ENCODE data around the gene ACTA1.
A peak's percentile ranks its signal among the peaks of the same experiment; 100 is the strongest.
"Not testable (repeated sequence)": the region's sequence is repeated elsewhere in the genome, so short reads cannot be mapped to it uniquely, and the experiment has no call there.

ACTA1 gene

DNA sequence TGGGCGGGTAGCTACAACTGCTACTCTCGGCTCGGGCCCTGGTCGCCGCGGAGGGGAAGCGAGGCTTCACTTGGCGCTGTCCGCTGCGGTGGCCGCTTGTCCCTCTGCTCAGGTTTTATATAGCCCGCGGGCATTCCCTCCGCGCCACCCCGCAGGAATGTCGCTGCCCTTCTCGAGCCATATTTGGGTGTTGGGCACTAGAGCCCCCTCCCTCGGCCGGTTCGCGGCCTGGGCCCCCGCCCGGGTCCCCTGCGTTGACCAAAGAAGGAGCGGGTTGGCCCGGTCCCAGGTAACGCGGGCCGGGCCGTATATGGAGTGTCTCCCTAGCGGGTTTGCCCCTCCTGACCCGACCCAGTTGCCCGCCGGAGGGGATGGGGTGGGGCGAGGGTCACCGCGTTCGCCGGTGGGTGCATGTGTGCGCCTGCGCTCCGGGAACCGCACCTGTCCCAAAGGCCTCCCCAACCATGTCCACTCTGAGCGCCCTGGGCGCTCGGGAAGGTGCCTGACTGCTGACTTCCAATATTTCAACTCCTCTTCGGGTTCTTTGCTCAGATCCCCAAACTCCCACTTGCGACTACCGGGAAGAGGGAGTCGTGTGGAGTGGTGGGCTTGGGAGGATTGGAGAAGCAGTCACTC, at the start of gene ACTA1:
Gene ACTA1, minus strand, starts transcription at position 90 of the 636 bp plus-strand sequence. CDS start 979 bp downstream, outside the sequence.
- peak; percentile 93 for DNase-seq (ENCODE audit: low read depth, low spot score)

DNA sequence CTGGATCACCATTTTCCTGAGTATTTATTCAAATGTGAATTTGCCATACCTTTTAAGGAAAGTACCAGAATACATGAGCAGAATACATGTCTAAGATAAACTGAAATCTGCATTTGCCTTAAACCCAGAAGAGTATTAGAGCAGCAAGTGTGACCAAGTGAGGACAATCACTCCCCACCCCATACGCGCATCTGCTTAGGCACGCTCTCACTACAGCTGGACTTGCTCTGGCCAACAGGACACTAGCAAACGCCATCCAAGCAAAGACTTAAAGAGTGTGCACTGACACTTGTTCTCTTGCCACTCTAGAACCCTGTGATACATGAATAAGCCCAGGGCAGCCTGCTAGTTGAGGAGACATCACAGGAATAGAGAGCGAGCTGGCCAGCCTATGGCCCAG, 48.6 kb upstream of the ACTA1 start:
- no peak for DNase-seq (ENCODE audit: low read depth, low spot score)

DNA sequence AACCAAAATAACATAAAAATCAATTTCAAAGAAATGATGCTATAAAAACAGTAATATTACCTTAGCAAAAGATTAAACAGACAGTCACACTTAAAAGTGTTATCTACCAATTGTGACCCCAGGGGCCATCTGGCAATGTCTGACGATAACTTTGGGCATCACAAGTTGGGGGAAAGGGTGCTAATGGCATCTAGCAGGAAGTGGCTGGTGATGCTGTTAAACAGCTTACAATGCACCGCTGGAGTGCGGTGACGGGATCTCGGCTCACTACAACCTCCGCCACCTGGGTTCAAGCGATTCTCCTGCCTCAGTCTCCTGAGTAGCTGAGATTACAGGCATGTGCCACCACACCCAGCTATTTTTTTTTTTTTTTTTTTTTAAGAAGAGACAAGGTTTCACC, 46.6 kb upstream of the ACTA1 start:
- no peak for DNase-seq (ENCODE audit: low read depth, low spot score)

DNA sequence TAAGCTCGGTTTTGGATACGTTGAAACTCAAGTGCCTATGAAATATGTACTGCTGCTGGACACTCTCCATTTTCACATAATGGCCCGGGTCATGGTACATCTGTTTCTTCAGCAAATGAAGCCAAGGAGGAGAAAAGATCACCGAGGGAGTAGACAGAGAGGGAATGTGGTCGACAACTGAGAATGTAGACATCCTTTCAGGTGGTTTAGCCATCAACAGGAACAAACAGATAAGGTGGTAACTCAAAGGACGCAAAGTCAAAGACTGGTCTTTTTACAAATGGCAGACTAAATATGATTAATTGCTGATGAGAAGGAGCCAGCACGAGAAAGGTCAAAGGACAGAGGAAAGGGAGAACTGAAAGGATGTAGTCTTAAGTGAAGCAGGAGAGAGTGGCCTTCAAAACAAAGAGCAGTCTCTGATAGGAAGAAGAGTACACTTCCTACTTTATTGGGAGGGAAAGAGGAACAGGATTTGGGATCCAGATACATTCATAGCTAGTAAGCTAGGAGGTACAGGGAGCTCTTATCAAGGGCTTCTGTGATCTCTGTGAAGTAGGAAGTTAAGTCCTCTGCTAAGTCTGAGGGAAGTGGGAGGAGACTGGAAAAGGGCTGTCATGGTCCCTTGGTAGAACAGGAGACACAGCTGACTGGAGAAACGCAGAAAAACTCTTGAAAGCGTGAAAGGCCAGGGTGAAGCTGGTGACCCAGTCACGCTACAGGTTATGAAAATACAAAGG, 45.9 kb upstream of the ACTA1 start:
- DNase-seq (ENCODE audit: low read depth, low spot score), result no peak

DNA sequence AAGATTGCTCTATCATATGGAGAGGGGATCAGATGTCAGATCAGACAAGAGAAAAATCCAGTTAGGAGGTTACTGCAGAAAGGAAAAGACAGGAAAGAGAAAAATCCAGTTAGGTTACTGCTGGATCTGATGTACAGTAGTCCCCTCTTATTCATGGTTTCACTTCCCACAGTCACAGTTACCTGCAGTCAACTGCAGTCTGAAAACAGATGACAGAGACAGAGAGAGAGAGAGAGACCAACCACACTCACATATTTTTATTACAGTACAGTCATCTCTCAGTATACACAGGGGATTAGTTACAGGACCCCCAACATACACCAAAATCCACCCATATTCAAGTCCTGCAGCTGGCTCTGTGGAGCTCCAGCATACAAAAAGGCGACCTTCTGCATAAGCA, 45.0 kb upstream of the ACTA1 start:
- DNase-seq (ENCODE audit: low read depth, low spot score), result no peak

DNA sequence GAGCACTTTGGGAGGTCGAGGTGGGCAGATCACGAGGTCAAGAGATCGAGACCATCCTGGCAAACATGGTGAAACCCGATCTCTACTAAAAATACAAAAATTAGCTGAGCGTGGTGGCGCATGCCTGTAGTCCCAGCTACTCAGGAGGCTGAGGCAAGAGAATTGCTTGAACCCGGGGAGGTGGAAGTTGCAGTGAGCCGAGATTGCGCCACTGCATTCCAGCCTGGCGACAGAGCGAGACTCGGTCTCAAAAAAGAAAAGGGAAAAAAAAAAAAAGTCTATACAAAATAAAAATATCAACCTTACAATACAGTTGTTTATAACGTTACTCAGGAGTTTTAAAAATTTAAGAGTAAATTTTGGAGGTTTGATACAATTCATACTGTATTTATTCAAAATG, 42.0 kb upstream of the ACTA1 start:
- DNase-seq (ENCODE audit: low read depth, low spot score), result not testable (repeated sequence)

DNA sequence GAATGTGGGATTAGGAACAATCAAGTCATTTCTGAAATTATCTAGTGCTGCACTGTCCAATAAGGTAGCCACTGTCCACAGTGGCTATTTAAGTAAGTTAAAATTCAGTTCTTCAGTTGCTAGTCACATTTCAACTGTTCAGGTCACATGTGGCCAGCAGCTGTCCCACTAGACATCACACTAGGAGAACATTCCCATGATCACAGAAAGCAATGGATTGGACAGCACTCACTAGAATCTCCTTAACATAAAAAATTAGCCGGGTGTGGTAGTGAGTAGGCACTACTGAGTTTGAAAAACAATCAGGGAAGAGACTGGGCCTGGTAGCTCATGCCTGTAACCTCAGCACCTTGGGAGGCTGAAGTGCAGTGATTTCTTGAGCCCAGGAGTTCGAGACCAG, 40.6 kb upstream of the ACTA1 start:
- DNase-seq (ENCODE audit: low read depth, low spot score), result no peak

DNA sequence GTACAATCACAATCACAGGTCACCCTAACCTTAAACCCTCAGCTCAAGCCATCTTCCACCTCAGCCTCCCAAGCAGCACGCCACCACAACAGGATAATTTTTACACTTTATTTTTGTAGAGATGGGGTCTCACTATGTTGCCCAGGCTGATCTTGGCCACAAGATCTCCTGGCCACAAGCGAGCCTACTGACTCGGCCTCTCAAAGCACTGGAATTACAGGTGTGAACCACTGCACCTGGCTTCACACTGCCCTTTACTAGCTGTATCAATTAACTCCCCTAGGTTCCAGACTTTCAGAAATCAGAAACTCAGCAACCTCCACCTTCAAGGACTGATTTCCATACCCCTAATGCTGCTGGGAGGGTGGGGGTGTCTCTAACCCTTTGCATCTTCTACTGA, 37.3 kb upstream of the ACTA1 start:
- DNase-seq (ENCODE audit: low read depth, low spot score), result no peak

DNA sequence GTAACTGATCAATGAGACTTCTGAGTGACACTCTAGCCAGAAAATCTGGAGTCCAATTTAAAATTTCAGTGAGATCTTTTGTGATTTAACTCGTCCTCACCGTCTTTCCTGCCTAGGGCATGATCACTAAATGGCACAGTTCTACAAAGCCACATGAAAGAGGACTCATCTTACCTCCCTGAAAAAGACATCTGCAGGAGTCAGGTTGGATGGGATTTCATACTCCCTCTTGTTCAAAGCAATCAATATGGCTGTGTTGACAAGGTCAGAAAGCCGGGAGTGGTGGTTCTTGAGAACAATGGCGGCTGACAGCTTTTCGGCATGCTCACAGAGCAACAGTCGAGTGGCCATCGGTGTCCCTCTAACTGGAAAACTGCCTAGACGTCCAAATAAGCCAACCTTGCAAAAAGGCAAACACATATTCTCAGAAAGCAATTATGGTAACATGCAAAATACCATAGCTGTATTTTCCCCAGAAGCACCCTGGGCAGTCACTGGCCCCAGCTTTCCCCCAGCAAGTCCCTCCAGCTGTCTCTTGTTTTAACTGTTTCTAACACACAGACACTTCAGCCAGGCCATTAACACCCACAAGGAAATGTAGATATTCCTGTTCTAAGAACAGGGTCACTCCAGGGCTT, 36.6 kb upstream of the ACTA1 start:
- DNase-seq (ENCODE audit: low read depth, low spot score), result no peak

DNA sequence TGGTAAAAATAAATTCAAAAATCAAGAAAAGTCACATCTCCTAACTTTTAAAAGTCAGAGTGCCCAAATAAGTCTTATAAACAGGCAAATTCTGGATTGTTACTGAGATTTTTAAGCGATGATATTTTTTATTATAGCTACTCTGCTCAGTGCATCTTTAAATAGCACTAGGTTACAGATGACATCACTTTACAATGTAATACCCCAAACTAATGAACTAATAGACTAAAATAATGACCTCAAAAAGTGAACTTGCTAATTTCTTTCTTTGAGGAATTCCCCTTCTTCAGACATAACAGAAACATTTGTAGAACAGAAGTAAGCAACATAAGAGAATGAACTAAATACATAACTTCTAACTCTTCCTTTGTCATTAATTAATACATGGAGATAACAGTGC, 33.0 kb upstream of the ACTA1 start:
- no peak for DNase-seq (ENCODE audit: low read depth, low spot score)

DNA sequence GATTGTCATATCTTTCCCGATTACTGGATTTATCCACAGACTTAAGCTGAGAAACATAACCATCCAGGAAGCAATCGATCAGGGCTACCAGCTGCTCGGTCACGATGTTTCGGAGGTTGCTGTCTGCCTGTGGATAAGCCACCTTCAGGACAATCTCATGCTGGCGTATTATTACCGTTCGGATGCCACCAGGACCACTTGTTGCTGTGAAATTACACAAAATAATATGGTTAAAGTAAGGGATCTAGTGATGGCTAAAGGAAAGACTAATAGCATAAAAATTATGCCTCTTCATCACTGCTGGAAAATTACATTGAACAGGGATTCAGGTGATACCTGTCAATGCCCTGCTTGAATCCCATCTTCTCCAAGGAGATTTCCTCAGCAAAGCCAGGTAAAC, 30.8 kb upstream of the ACTA1 start:
- no peak for DNase-seq (ENCODE audit: low read depth, low spot score)

DNA sequence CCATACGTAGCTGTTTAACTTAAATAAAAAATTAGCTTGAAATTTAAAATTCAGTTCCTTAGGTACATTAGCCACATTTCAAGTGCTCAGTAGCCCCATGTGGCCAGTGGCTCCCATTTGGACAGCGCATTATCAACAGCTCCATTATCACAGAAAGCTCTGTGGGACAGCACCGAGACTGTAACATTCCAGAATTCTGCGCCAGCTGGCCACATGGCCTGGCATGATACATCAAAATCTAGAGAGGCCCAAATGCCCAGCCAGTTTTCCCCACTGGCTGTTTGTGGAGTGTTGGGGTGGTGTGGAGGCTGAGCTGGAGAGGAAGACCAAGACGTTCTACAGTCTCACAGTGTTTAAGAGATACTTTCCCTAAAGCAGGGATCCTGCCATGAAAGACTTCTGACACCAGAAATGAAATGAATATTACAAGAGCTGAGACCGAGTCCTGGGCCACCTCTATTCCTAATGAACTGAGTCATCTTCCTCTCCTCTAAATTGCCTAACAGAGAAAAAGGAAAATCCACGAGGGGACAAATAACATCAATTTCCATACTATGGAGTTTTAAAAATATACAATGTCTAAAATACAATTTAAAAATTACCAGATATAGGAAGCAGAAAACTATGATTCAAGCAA, 27.3 kb upstream of the ACTA1 start:
- DNase-seq (ENCODE audit: low read depth, low spot score), result no peak

DNA sequence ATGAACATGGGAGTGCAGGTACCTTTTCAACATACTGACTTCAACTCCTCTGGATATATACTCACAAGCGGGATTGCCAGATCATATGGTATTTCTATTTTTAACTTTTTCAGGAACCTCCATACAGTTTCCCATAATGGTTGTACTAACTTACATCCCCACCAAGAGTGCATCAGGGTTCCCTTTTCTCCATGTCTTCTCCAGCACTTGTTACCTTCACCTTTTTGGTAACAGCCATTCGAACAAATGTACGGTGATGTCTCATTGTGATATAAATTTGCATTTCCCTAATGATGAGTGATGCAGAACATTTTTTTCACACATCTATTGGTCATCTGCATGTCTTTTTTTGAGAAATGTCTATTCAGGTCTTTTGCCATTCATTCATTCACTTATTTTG, 25.9 kb upstream of the ACTA1 start:
- DNase-seq (ENCODE audit: low read depth, low spot score), result no peak

DNA sequence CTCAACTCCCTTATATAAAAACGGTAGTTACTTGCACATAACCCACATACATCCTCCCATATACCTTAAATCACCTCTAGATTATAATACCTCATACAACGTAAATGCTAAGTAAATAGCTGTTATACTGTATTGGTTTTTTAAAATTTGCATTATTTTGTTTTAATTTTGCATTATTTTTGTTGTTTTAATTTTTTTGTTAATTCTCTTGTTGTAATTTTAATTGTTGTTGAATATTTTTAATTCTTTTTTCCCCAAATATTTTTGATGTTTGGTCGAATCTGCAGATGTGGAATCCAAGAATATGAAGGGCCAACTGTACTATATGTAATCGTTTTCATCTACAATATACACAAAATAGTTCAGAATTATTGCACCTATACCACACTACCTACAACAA, 23.5 kb upstream of the ACTA1 start:
- no peak for DNase-seq (ENCODE audit: low read depth, low spot score)

DNA sequence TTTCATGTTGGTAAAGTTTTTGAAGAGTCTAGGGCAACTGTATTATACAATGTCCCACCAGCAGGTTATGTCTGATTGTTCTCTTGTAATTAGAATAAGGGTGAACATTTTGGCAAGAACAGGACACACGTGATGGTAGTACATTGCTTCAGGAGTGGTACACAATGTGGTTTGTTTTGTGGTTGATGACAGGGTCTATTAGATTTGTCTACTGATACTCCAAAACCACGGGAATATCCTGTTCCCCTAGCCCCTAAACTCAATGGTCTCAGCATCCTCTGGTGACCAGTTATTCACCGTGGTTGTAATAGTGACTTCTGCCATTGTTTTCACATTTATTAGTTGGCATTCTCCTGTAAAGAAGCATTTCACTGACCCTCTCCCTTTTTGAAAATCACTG, 22.1 kb upstream of the ACTA1 start:
- DNase-seq (ENCODE audit: low read depth, low spot score), result no peak

DNA sequence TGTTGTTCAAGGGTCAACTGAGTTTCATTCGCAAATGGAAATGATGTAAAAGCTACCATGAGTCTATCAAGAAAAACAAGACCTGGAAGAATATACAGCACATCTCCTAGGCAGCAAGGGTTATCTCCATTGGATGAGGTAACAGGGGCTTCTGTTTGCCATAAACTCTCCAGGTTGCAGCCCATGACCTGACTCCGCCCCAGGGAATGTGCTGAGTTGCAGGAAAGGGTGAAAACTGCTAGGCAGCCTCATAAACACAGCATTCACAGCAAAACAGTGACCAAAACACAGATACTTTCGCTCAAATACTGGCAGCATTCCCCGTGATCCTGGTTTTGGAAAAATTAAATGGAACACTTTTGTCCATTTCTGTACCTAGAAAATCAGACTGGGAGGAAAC, 20.2 kb upstream of the ACTA1 start:
- DNase-seq (ENCODE audit: low read depth, low spot score), result peak; percentile 66

DNA sequence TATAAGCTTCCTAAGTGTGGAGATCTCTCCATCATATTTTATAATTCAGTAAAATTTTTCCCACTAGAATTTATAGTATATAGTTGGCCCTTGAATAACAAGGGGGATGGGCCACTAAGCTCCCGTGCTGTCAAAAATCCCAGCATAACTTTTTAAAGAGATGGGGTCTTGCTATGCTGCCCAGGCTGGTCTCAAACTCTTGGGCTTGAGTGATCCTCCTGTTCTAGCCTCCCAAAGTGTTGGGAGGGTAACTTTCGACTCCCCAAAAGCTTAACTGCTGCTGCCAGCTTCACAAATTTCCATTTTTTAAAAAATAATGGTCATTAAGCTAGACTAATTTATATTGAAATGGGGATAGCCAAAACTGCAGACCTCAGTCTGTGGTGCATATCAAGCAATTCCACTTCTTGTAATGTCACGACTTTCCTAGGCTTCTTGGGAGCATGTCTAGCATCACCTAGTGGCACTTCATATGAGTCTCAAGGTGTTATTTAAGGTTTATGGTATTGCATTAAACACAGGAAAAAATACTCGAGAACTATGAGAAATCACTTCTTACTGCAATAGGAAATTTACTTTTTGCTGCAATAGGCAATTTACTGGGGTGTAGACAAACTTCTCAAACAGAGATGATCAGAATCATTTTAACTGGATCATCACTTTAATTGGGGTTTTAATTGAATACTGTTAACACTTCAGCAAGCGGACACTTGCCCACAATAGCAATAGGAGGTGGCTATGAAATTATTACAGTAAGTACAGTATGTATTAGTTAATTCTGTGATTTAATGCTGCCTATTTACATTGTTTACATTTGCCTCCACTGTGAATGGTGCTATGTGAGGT, 19.3 kb upstream of the ACTA1 start:
- no peak for DNase-seq (ENCODE audit: low read depth, low spot score)

DNA sequence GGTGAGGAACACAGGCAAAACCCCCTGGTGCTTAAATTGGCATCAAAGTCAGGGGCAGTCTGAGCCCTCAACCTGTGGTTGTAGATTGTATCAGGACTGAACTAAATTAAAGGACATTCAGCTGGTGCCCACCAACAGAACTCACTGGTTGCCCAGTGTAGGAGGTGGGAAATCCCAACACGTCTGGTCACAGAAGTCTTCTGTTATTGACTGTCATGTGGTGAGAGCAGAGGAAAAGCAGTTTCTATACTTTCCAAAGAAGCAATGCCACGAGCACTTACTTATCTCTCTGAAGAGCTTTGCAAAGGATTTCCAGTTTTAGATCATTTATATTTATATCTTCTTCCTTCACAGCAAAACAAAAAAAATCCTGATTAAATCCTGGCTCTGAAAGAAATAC, 15.0 kb upstream of the ACTA1 start:
- no peak for DNase-seq (ENCODE audit: low read depth, low spot score)

DNA sequence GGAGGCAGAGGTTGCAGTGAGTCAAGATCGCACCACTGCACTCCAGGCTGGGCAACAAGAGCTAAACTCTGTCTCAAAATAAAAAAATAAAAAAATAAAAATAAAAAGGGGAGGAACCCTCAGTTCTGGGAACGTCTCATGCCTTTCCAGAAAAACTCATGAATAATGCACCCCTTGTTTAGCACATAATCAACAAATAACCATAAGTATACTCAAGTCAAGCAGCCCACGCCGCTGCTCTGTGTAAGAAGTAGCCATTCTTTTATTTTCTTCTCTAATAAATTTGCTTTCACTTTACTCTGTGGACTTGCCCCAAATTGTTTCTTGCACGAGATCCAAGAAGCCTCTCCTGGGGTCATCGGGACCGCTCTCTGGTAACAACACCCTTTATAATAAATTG, 14.5 kb upstream of the ACTA1 start:
- no peak for DNase-seq (ENCODE audit: low read depth, low spot score)

DNA sequence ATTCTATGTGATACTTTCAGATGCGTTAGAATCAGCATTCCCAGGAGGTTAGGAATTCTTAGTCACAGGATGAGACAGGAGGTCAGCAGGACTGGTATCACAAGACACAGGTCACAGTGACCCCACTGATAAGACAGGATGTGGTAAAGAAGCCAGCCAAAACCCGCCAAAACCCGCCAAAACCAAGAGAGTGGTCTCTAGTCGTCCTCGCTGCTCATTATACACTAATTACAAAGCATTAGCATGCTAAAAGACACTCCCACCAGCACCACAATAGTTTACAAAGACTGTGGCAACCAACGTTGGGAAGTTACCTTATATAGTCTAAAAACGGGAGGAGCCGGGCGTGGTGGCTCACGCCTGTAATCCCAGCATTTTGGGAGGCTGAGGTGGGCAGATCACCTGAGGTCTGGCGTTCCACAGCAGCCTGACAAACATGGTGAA, 13.9 kb upstream of the ACTA1 start:
- peak; percentile 22 for DNase-seq (ENCODE audit: low read depth, low spot score)

DNA sequence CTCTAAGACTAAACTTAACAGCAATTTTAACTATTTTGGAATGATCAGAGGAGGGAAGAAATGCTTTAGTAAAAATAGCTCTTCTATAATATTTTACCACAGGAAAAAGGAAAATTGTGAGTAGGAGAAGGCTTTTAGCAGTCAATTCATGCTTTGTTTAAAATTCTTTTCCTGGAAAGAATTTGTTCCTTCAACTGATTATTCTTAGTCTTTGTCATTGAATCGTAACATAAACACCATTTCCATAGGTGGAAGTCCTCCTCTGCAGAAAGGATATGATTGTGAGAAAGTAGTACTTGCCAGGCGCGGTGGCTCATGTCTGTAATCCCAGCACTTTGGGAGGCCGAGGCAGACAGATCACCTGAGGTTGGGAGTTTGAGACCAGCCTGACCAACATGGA, 11.9 kb upstream of the ACTA1 start:
- no peak for DNase-seq (ENCODE audit: low read depth, low spot score)

Measured in ELF-1 (cell line).